NCI-H2107 treated with DMSO at 0.1 percent for 48 hours (cell line): ENCODE measurements around the gene IL13RA2.

Experiments used
- DNase-seq: peaks from one replicate; lab custom pipeline; 2025; ENCODE audit not compliant: unreplicated experiment; lab: John Stamatoyannopoulos, UW

IL13RA2 gene

GRCh38 chrX:115017455-115017854 is at the start of gene IL13RA2:
TSS of gene IL13RA2 (minus strand) at chrX:115017616. CDS start at chrX:115017269, 347 bp downstream.
- DNase-seq = no peak

- DNase-seq = no peak
Measured at GRCh38 chrX:115065304-115065703, 47.9 kb upstream of the IL13RA2 start.

GRCh38 chrX:115060013-115060412 is 42.6 kb upstream of the IL13RA2 start:
- DNase-seq = no peak

GRCh38 chrX:115058276-115058675 is 40.9 kb upstream of the IL13RA2 start:
- no peak for DNase-seq

- DNase-seq = no peak
Measured at GRCh38 chrX:115054876-115055275, 37.5 kb upstream of the IL13RA2 start.

GRCh38 chrX:115053223-115053622 is 35.8 kb upstream of the IL13RA2 start:
- no peak for DNase-seq

GRCh38 chrX:115047715-115048114 is 30.3 kb upstream of the IL13RA2 start:
- DNase-seq = no peak

- DNase-seq = no peak
Measured at GRCh38 chrX:115047181-115047580, 29.8 kb upstream of the IL13RA2 start.

- DNase-seq = no peak
Measured at GRCh38 chrX:115040417-115040816, 23.0 kb upstream of the IL13RA2 start.

GRCh38 chrX:115038406-115038805 is 21.0 kb upstream of the IL13RA2 start:
- no peak for DNase-seq

GRCh38 chrX:115036029-115036428 is 18.6 kb upstream of the IL13RA2 start:
- DNase-seq = no peak

- no peak for DNase-seq
Measured at GRCh38 chrX:115031989-115032388, 14.6 kb upstream of the IL13RA2 start.

- no peak for DNase-seq
Measured at GRCh38 chrX:115030625-115031024, 13.2 kb upstream of the IL13RA2 start.

- no peak for DNase-seq
Measured at GRCh38 chrX:115029869-115030570, 12.6 kb upstream of the IL13RA2 start.

- no peak for DNase-seq
Measured at GRCh38 chrX:115029440-115029839, 12.0 kb upstream of the IL13RA2 start.

- no peak for DNase-seq
Measured at GRCh38 chrX:115023811-115024210, 6.4 kb upstream of the IL13RA2 start.

GRCh38 chrX:115023139-115023538 is 5.7 kb upstream of the IL13RA2 start:
- no peak for DNase-seq

GRCh38 chrX:115021121-115021520 is 3.7 kb upstream of the IL13RA2 start:
- DNase-seq = no peak

- DNase-seq = no peak
Measured at GRCh38 chrX:115018944-115019343, 1.5 kb upstream of the IL13RA2 start.

- DNase-seq = no peak
Measured at GRCh38 chrX:115018040-115018647, 728 bp upstream of the IL13RA2 start.

- DNase-seq = no peak
Measured at GRCh38 chrX:115013705-115014104, 3.7 kb downstream of the IL13RA2 start.

GRCh38 chrX:115011428-115011827 is 6.0 kb downstream of the IL13RA2 start:
- DNase-seq = no peak

- no peak for DNase-seq
Measured at GRCh38 chrX:114999906-115000305, 17.5 kb downstream of the IL13RA2 start.
